WERI-Rb-1 (cell line): ENCODE results near the gene ASB8.

Source experiments
- DNase-seq: peaks from one replicate; pipeline ENCODE4 v3.0.0-alpha.2; 2020
- H3K27ac ChIP-seq: fragments of 250-450 bp; sonication (Bioruptor Pico); 2 replicates; pipeline ENCODE4 v1.5.1; 2020; ENCODE audit warnings: mild to moderate bottlenecking, moderate library complexity
- H3K27me3 ChIP-seq: fragments of 250-450 bp; sonication (Bioruptor Pico); 2 replicates; pipeline ENCODE4 v1.5.1; 2021; ENCODE audit warnings: mild to moderate bottlenecking, low read depth, moderate library complexity; ENCODE audit not compliant: insufficient read depth, severe bottlenecking
- H3K36me3 ChIP-seq: fragments of 250-450 bp; sonication (Bioruptor Pico); 2 replicates; pipeline ENCODE4 v1.5.1; 2020; ENCODE audit warnings: mild to moderate bottlenecking, moderate library complexity
- H3K4me3 ChIP-seq: 2 replicates; pipeline ENCODE4 v1.5.1; 2011; ENCODE audit warnings: low read depth, mild to moderate bottlenecking, control low read depth, low read length
- H3K9me3 ChIP-seq: fragments of 250-450 bp; sonication (Bioruptor Pico); 2 replicates; pipeline ENCODE4 v1.5.1; 2021; ENCODE audit warnings: mild to moderate bottlenecking, moderate library complexity; ENCODE audit not compliant: severe bottlenecking
- CTCF ChIP-seq: IDR thresholded peaks from 2 replicates; pipeline ENCODE4 v1.5.1; 2011; ENCODE audit warnings: low read depth, mild to moderate bottlenecking, control low read depth, inconsistent platforms, low read length

ASB8 gene

GRCh38 chr12:48169011-48169410, 11.7 kb upstream of the ASB8 start:
- no peaks in the 10 kb centered on the region for H3K27me3 ChIP-seq
- no peak for TF ChIP-seq CTCF

GRCh38 chr12:48165089-48165981, 8.0 kb upstream of the ASB8 start:
- H3K9me3 ChIP-seq = no peaks in the 10 kb centered on the region
- no peak overlapping the region for H3K27ac ChIP-seq
- H3K27me3 ChIP-seq = no peaks in the 10 kb centered on the region
- no peak overlapping the region for H3K4me3 ChIP-seq
- H3K36me3 ChIP-seq = no peaks in the 10 kb centered on the region
- TF ChIP-seq CTCF = peak; percentile 83
- DNase-seq = peak; percentile 38

More at GRCh38 chr12:48169011-48169410, 11.7 kb upstream of the ASB8 start:
- Histone ChIP-seq H3K27ac (no peak overlapping the region), H3K9me3 (no peaks in the 10 kb centered on the region), H3K36me3 (no peaks in the 10 kb centered on the region), H3K4me3 (no peak overlapping the region)
- DNase-seq = no peak

- TF ChIP-seq CTCF = no peak
- Histone ChIP-seq H3K4me3 (no peak overlapping the region), H3K27ac (no peak overlapping the region), H3K9me3 (no peaks in the 10 kb centered on the region), H3K27me3 (no peaks in the 10 kb centered on the region), H3K36me3 (no peaks in the 10 kb centered on the region)
- DNase-seq = no peak
Observed at GRCh38 chr12:48164451-48164850, 7.1 kb upstream of the ASB8 start.

- no peak for DNase-seq
- no peak for TF ChIP-seq CTCF
- Histone ChIP-seq H3K4me3 (no peak overlapping the region), H3K27ac (no peak overlapping the region), H3K9me3 (no peaks in the 10 kb centered on the region), H3K36me3 (no peaks in the 10 kb centered on the region), H3K27me3 (no peaks in the 10 kb centered on the region)
Observed at GRCh38 chr12:48163150-48163747, 5.9 kb upstream of the ASB8 start.

GRCh38 chr12:48160807-48161206, 3.5 kb upstream of the ASB8 start:
- H3K36me3 ChIP-seq = peaks cover 2% of the 10 kb centered on the region; the same call in 1 of the 2 replicates
- no peak for TF ChIP-seq CTCF
- H3K27me3 ChIP-seq = no peaks in the 10 kb centered on the region
- H3K4me3 ChIP-seq = no peak overlapping the region
- H3K27ac ChIP-seq = no peak overlapping the region
- H3K9me3 ChIP-seq = no peaks in the 10 kb centered on the region
- no peak for DNase-seq
